Fibroblast of mammary gland (primary cell): ENCODE measurements around the gene MYO1H.

Experiments used
- DNase-seq: peaks from one replicate; pipeline ENCODE4 v3.0.0-alpha.2; 2010; ENCODE audit warnings: low read depth
- H3K4me3 ChIP-seq: 2 replicates; pipeline ENCODE4 v1.5.1; 2011; ENCODE audit warnings: low read depth, mild to moderate bottlenecking, low read length, moderate library complexity; ENCODE audit not compliant: control insufficient read depth
- CTCF ChIP-seq: conservative IDR thresholded peaks from 2 replicates; pipeline ENCODE4 v1.5.1; 2011; ENCODE audit warnings: low read depth, low read length, inconsistent platforms; ENCODE audit not compliant: control insufficient read depth, insufficient read depth

The MYO1H gene, protein sequence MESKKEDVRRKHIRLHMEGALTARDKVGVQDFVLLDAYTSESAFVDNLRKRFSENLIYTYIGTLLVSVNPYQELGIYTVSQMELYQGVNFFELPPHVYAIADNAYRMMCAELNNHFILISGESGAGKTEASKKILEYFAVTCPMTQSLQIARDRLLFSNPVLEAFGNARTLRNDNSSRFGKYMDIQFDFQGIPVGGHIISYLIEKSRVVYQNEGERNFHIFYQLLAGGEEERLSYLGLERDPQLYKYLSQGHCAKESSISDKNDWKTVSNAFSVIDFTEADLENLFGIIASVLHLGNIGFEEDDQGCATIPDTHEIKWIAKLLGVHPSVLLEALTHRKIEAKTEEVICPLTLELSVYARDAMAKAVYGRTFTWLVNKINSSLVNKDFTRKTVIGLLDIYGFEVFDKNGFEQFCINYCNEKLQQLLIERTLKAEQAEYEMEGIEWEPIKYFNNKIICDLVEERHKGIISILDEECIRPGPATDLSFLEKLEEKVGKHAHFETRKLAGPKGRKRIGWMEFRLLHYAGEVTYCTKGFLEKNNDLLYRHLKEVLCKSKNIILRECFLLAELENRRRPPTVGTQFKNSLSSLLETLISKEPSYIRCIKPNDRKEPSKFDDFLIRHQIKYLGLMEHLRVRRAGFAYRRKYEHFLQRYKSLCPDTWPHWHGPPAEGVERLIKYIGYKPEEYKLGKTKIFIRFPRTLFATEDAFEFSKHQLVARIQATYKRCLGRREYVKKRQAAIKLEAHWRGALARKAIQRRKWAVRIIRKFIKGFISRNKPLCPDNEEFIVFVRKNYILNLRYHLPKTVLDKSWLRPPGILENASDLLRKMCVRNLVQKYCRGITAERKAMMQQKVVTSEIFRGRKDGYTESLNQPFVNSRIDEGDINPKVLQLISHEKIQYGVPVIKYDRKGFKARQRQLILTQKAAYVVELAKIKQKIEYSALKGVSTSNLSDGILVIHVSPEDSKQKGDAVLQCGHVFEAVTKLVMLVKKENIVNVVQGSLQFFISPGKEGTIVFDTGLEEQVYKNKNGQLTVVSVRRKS

GRCh38 chr12:109347589-109347988 is at the start of gene MYO1H:
MYO1H (plus strand) TSS chr12:109347900; CDS start chr12:109347961, 61 bp downstream.
- no peak within 1 kb of the TSS for H3K4me3 ChIP-seq
- no peak for DNase-seq
- TF ChIP-seq CTCF: no peak

DNA sequence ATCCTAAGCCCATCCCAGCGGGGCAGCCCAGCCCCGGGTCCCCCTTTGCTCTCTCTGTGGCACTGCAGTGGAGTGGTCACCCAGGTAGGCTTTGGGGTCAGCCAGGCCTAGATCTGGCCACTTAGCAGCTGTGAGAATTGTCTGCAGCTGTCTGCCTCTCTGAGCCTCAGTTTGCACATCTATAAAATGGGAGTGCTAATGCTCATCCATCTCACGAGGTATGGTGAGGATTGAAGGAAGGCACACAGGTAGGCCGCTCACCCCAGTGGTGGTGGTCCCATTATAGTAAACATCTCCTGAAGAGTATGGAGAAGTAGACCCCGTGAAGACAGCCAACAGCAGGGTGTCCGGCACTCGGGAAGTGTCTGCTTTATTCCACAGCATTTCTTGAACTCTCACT is 47.9 kb upstream of the MYO1H start:
- no peak overlapping the region for H3K4me3 ChIP-seq
- TF ChIP-seq CTCF: no peak
- DNase-seq: no peak

DNA sequence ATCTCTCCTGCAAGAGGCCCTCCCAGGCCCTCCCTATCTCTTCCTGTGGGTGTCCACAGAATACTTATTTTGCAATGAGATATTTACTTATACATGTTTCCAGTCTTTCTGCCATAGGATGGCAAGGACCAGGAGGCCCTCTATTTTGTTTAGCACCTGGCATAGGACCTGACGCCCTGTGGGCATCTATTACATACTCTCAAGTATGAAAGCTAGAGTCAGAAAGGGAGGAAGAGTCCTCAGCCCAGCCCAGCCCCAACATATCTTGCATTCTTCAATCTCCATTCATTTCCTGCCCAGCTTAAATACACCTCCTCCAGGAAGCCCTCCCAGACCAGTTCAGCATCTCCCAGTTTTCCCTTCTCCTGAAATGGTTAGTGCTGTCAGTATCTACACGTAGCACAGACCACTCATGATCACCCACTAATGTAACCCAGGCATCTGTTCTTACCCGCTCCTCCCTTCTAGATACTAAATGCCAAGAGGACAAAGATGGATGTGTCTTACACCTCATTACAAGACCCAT is 46.0 kb upstream of the MYO1H start:
- no peak for TF ChIP-seq CTCF
- DNase-seq: no peak
- H3K4me3 ChIP-seq: no peak overlapping the region

- H3K4me3 ChIP-seq: no peak overlapping the region
- TF ChIP-seq CTCF: no peak
- no peak for DNase-seq
Observed at GRCh38 chr12:109302358-109302757, 45.3 kb upstream of the MYO1H start.

DNA sequence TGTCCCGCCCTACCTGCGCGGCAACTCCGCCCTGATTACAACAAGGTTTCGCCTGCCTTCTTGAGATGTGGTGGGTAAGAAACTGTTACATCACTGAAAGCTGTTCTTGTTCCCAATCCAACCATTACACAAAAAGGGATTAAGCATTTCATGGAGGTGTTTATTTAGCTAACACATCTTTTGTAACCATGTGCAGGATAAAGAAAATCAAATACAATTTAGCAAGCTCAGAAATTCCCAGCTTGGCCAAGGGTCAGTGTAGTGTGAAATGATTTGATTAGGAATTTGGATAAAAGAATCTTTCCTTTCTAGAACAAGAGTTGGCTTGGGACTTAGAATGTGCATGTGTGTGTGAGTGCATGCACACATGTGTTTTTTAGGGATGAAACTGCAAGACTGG is 44.9 kb upstream of the MYO1H start:
- no peak overlapping the region for H3K4me3 ChIP-seq
- no peak for DNase-seq
- no peak for TF ChIP-seq CTCF

DNA sequence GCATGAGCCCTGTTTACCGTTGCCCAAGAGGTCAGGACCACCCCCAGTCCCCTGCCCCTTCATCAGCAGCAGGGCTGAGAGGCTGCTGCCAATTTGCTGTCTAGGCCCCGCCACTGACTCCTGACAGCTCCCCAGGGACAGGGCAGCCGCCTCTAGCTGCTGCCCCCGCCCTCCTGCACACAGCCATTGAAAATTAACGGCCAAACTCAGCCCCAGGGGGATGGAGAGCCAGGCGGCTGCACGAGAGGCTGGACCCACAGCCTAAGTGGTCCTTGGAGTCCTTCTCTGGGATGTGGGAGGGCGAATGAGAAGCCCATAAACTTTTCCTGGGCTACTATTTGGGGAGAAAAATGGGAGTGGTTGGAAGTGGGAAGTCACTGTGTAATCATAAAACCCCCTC is 43.2 kb upstream of the MYO1H start:
- no peak for TF ChIP-seq CTCF
- no peak for DNase-seq
- H3K4me3 ChIP-seq: no peak overlapping the region
